T-helper 1 cell treated with Interleukin-12 subunit alpha and Interleukin-12 subunit beta and Interleukin-4 antibody, amounts not matched to agents 30 μg/mL and 1 μg/mL, for 36 hours (primary cell): ENCODE measurements around the gene WDR93.

Source experiments
- H3K27ac Mint-ChIP-seq: one replicate; pipeline ENCODE4 v1.8.0; 2021; ENCODE audit warnings: mild to moderate bottlenecking, mixed read lengths
- H3K27me3 Mint-ChIP-seq: one replicate; pipeline ENCODE4 v1.8.0; 2021; ENCODE audit warnings: low read depth, mixed read lengths
- H3K36me3 Mint-ChIP-seq: one replicate; pipeline ENCODE4 v1.8.0; 2021; ENCODE audit warnings: low read depth, mixed read lengths
- H3K4me1 Mint-ChIP-seq: one replicate; pipeline ENCODE4 v1.8.0; 2021; ENCODE audit warnings: low read depth, mixed read lengths
- H3K4me3 Mint-ChIP-seq: one replicate; pipeline ENCODE4 v1.8.0; 2021; ENCODE audit warnings: mild to moderate bottlenecking, moderate library complexity, mixed read lengths
- H3K9me3 Mint-ChIP-seq: one replicate; pipeline ENCODE4 v1.8.0; 2021; ENCODE audit warnings: mixed read lengths

The WDR93 gene

DNA sequence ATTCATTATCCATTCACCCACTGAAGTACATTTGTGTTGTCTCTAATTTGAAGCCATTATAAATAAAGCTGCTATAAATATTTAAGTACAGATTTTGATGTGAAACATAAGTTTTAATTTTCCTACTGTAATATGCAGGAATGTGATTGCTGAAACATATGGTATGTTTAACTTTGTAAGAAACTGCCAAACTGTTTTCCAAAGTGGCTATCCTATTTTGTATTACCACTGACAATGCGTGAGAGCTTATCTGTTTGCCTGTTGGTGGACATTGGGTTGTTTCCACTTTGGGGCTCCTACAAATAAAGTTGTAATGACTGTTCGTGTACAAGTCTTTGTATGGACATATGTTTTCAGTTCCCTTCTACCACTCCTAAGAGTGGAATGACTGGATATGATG, 2.5 kb downstream of the WDR93 start:
- Mint-ChIP-seq H3K4me3 (no peak overlapping the region), H3K36me3 (peaks cover 3% of the 10 kb centered on the region), H3K27me3 (peaks cover 31% of the 10 kb centered on the region), H3K4me1 (peaks cover 15% of the 10 kb centered on the region), H3K27ac (no peak overlapping the region), H3K9me3 (peaks cover 4% of the 10 kb centered on the region)

DNA sequence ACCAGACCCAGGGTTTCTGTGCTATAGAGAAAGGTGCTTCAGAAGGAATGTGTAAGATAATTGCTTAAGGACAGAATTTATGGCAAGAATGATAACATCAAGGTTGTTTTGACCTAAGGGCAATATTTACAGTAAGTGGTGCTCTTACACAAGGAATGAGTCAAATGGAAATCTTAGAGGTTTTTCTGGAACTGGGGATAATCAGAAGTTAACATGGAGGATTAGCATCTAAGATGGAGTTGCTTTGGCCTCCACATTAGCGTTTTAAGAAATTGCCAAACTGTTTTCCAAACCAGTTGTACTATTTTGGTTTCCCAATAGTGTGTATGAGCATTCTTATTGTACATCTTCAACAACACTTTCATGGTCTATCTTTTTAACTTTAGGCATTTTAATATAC, 3.1 kb downstream of the WDR93 start:
- H3K27me3 Mint-ChIP-seq = peaks cover 31% of the 10 kb centered on the region
- peaks cover 15% of the 10 kb centered on the region for H3K4me1 Mint-ChIP-seq
- H3K27ac Mint-ChIP-seq = no peak overlapping the region
- H3K9me3 Mint-ChIP-seq = peaks cover 4% of the 10 kb centered on the region
- H3K36me3 Mint-ChIP-seq = peaks cover 3% of the 10 kb centered on the region
- no peak overlapping the region for H3K4me3 Mint-ChIP-seq

DNA sequence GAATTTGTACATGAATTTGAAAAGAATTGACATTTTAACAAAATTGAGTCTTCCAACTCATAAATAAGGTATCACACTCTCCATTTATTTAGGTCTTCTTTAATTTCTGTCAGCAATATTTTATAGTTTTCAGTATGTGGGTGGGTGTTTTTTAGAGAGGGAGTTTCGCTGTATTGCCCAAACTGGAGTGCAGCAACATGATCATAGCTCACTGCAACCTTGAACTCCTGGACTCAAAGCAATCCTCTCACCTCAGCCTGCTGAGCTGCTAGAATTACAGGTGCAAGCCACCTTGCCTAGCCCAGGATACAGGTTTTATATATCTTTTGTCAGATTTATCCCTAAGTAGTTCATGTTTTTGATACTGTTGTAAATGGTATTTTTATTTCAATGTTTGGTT, 4.6 kb downstream of the WDR93 start:
- Mint-ChIP-seq H3K27ac (no peak overlapping the region), H3K9me3 (peaks cover 4% of the 10 kb centered on the region), H3K27me3 (peaks cover 43% of the 10 kb centered on the region), H3K36me3 (peaks cover 3% of the 10 kb centered on the region), H3K4me1 (peaks cover 9% of the 10 kb centered on the region), H3K4me3 (no peak overlapping the region)

DNA sequence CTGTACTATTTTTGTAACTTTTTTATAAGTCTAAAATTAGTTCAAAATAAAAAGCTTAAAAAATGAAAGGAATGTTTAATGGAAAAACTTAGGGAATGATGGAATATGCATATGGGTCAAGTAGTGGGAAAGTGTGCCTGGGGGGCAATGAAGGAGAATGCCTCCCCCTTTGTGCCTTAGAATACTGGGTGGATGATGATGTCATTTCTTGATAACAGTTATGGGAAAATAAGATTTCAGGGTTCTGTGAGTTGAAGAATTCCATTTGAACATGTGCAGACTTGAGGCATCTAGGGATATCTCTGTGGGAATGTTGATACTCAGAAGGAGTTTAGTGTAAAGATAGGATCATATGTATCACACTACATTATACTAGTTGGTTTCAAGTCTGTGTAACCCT, 13.8 kb downstream of the WDR93 start:
- Mint-ChIP-seq H3K27me3 (peaks cover 60% of the 10 kb centered on the region), H3K9me3 (no peaks in the 10 kb centered on the region), H3K36me3 (no peaks in the 10 kb centered on the region), H3K4me3 (no peak overlapping the region), H3K4me1 (no peaks in the 10 kb centered on the region), H3K27ac (no peak overlapping the region)

DNA sequence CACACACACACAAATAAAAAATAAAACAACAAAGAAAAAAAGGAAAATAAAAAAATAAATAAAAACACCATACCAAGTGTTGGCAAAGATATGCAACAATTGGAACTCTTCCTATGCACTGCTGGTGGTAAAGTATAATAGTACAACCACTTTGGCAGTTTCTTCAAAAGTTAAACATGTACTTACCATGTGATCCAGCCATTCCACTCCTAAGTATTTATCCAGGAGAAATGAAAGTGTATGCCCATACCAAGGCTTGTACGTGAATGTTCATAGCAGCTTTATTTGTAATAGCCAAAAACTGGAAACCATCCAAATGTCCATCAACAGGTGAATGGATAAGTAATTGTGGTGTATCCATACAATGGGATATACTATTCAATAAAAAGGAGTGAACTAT, 17.0 kb downstream of the WDR93 start:
- H3K4me1 Mint-ChIP-seq = no peaks in the 10 kb centered on the region
- H3K27me3 Mint-ChIP-seq = peaks cover 56% of the 10 kb centered on the region
- H3K27ac Mint-ChIP-seq = no peak overlapping the region
- H3K36me3 Mint-ChIP-seq = no peaks in the 10 kb centered on the region
- H3K4me3 Mint-ChIP-seq = no peak overlapping the region
- no peaks in the 10 kb centered on the region for H3K9me3 Mint-ChIP-seq

DNA sequence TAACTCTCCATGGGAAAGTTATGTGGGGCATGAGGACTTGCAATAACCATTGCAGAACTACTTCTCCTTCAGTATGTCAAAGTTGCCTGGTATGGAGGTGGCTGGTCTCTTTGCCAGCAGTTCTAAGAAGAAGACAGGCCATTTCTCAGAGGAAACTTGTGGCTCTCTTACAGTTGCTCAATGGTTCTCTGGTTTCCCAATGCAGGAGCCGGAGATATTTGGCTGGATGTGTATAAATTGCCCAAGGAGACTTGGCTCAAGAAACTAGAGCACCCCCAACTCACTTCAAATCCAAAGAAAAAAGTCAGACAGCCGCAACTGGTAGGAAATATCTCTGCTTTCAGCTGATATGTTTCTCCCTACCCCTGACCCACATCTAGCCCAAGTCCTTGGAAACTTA, 24.2 kb downstream of the WDR93 start:
- Mint-ChIP-seq H3K4me1 (no peaks in the 10 kb centered on the region), H3K4me3 (no peak overlapping the region), H3K9me3 (no peaks in the 10 kb centered on the region), H3K36me3 (no peaks in the 10 kb centered on the region), H3K27ac (no peak overlapping the region), H3K27me3 (peaks cover 31% of the 10 kb centered on the region)

DNA sequence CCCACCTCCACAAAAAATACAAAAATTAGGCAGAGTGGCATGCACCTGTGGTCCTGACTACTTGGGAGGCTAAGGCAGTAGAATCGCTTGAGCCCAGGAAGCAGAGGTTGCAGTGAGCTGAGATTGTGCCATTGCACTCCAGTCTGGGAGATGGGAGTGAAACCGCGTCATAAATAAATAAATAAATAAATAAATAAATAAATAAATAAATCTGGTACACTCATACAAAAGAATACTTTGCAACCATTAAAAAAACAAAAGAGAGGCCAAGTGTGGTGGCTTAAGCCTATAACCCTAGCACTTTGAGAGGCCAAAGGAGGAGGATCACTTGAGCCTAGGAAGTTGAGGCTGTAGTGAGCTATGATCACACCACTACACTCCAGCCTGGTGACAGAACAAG, 32.4 kb downstream of the WDR93 start:
- Mint-ChIP-seq H3K4me3 (no peak overlapping the region), H3K27me3 (peaks cover 25% of the 10 kb centered on the region), H3K27ac (no peak overlapping the region), H3K9me3 (peaks cover 4% of the 10 kb centered on the region), H3K36me3 (no peaks in the 10 kb centered on the region), H3K4me1 (no peaks in the 10 kb centered on the region)

DNA sequence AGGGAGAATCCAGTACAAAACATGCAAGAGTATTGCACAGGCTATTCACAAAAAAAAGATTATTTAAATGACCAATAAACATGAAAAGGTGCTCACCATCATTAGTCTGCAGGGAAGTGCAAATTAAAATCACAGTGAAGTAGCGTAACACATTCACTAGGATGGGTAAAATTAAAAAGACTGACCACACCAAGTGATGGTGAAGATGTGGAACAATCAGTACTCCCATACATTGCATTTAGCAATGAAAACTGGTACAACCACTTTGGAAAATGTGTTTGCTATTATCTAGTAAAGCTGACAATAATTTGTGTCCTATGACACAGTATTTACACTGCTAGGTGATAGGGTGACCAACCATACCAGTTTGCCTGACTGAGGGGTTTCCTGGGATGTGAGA, 34.0 kb downstream of the WDR93 start:
- no peak overlapping the region for H3K4me3 Mint-ChIP-seq
- no peaks in the 10 kb centered on the region for H3K36me3 Mint-ChIP-seq
- peaks cover 18% of the 10 kb centered on the region for H3K27me3 Mint-ChIP-seq
- no peak overlapping the region for H3K27ac Mint-ChIP-seq
- H3K4me1 Mint-ChIP-seq = no peaks in the 10 kb centered on the region
- H3K9me3 Mint-ChIP-seq = peaks cover 4% of the 10 kb centered on the region

DNA sequence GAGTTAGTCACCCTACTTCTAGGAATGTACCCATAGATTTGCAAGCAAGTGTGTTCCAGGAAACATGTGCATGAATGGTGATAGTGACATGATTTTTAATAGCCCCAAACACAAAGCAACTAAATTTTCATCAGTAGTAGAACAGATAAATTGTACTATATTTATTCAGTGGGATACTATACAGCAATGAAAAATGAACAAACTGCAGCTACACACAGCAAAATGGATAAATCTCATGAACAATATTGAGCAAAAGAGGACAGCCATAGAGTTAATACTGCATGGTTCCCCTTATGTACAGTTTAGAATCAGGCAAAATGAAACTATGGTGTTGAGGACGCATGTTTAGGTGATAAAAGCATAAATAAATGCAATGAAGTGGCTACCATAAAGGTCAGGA, 34.5 kb downstream of the WDR93 start:
- Mint-ChIP-seq H3K4me1 (no peaks in the 10 kb centered on the region), H3K27me3 (peaks cover 18% of the 10 kb centered on the region), H3K9me3 (peaks cover 4% of the 10 kb centered on the region), H3K27ac (no peak overlapping the region), H3K4me3 (no peak overlapping the region), H3K36me3 (no peaks in the 10 kb centered on the region)

DNA sequence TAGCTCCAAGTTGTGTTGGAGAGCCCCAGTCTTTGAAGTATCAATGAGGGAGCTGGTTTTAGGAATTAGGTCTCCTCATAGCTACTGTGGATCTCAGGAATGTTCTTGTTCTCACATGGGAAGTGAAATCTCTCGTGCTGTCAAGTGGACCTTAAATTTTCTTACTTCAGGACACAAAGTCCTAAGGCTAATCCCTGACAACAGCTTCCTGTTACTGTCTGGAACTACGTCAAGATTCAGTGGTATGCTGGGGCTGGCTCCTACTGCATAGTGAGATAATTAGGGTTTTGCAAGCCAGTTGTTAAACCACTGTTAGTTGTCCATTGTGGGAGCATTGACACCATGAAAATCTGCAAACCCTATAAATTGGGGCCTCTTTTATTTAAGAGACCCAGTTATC, 37.6 kb downstream of the WDR93 start:
- Mint-ChIP-seq H3K4me3 (no peak overlapping the region), H3K9me3 (peaks cover 4% of the 10 kb centered on the region), H3K4me1 (no peaks in the 10 kb centered on the region), H3K36me3 (no peaks in the 10 kb centered on the region), H3K27ac (no peak overlapping the region), H3K27me3 (peaks cover 7% of the 10 kb centered on the region)

DNA sequence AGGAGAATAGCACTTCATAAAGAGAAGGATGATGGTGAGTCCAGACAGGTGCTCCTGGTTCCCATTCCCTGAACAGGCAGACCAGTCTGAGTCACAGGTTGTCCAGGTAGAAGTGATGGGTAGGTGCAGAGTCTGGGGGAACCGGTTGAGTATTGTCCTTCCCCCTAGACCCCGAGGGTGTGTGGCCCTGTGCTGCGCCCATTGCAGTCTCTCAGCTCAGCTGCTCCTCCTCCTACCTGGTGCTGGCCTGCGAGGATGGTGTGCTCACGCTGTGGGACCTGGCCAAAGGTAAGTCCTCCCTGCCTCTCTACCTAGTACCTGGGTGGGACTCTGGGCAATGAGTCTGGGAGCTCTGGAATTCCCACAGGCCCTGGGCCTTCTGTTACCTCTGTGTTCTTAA, 40.7 kb downstream of the WDR93 start:
- Mint-ChIP-seq H3K4me3 (no peak overlapping the region), H3K4me1 (no peaks in the 10 kb centered on the region), H3K36me3 (no peaks in the 10 kb centered on the region), H3K27me3 (peaks cover 23% of the 10 kb centered on the region), H3K9me3 (no peaks in the 10 kb centered on the region), H3K27ac (no peak overlapping the region)

DNA sequence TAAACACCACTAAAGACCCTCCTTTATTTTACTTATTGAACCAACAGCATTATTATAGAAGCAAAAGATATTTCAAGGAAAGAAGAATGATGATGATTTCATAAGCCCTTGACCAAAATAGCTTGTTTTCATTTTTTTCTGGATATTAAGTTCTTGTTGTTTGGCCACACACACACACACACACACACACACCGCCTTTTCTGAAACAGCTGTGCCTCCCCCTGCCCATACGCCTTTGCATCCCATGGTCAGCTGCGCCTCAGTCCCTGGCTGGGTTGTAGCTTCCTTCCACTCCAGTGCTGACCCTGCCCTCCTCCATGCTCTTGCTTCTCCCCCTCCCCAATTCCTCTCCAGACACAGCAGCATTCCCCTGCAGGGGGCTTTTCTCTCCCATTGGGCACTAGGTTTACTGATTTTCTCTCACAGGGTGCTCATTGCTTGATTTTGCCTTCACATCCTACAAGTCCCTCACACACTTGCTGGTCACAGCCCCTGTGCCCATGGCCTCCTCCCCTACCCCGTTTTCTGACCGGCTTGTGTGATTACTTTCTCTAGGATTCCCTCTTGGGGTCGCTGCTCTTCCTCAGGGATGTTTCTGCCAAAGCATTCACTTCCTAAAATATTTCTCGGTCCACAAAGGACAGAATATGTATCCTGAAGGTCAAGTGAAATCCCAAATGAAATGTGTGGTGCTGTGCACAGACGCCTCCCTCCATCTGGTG, 42.0 kb downstream of the WDR93 start:
- peaks cover 20% of the 10 kb centered on the region for H3K27me3 Mint-ChIP-seq
- H3K4me1 Mint-ChIP-seq = no peaks in the 10 kb centered on the region
- no peaks in the 10 kb centered on the region for H3K9me3 Mint-ChIP-seq
- H3K27ac Mint-ChIP-seq = no peak overlapping the region
- H3K36me3 Mint-ChIP-seq = no peaks in the 10 kb centered on the region
- no peak overlapping the region for H3K4me3 Mint-ChIP-seq

DNA sequence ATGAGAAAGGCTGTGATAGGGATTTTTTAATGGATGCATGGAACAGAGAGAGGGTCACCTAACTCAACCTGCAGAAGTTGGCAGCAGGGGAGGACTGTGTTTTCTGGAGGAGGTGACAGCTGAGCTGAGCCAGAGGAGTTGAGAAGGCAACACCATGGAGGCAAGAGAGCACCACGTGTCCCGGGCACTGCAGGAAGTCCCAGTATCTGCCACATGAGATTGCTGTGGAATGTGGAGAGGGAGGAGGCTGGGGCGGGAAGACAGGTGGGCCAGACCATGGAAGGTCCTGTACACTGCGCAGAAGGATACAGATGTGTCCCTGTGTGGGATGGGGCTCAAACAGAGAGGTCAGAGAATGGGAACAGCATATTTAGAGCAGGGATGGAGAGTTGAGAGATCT, 45.2 kb downstream of the WDR93 start:
- no peak overlapping the region for H3K4me3 Mint-ChIP-seq
- H3K27me3 Mint-ChIP-seq = peaks cover 20% of the 10 kb centered on the region
- H3K4me1 Mint-ChIP-seq = no peaks in the 10 kb centered on the region
- no peaks in the 10 kb centered on the region for H3K36me3 Mint-ChIP-seq
- no peaks in the 10 kb centered on the region for H3K9me3 Mint-ChIP-seq
- H3K27ac Mint-ChIP-seq = no peak overlapping the region

DNA sequence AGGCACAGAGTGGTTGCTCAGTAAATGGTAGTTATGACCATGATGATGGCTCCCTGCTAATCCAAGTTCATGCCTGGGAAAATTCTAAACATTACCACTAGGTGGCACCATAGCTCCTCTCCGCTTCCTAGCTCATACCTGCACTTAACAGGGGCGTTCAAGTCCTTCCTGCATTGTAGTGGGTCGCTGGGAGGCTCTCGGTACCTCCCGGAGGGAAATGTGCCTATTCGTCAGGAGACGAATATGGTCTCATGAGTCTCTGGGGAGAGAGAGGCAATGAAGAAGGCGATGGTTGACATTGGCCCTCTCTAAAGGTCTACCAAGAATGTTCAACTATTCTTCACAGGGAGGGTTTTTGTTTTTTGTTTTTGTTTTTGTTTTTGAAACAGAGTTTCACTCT, 49.5 kb downstream of the WDR93 start:
- H3K4me3 Mint-ChIP-seq = no peak overlapping the region
- no peaks in the 10 kb centered on the region for H3K9me3 Mint-ChIP-seq
- H3K27ac Mint-ChIP-seq = no peak overlapping the region
- no peaks in the 10 kb centered on the region for H3K4me1 Mint-ChIP-seq
- peaks cover 9% of the 10 kb centered on the region for H3K27me3 Mint-ChIP-seq
- no peaks in the 10 kb centered on the region for H3K36me3 Mint-ChIP-seq

DNA sequence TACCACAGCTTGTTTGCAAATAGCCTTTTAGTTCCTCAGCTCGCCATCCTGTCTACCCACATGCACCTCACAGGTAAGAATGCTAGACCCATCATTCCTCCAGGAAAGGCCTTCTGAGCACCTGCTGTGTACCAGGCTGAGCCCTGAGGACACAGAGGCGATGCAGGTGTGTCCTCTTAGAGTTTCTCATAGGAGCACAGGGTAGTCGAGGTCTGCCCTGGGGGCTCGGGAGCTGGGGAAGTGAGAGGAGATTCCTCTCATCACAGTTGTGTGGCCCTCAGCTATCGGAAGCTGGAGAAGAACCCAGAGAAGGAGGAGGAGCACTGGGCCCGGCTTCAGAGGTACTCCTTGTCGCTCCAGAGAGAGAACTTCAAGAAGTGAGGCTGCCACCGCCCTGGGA, 52.4 kb downstream of the WDR93 start:
- Mint-ChIP-seq H3K36me3 (no peaks in the 10 kb centered on the region), H3K4me3 (no peak overlapping the region), H3K27ac (no peak overlapping the region), H3K27me3 (no peaks in the 10 kb centered on the region), H3K9me3 (no peaks in the 10 kb centered on the region), H3K4me1 (no peaks in the 10 kb centered on the region)

DNA sequence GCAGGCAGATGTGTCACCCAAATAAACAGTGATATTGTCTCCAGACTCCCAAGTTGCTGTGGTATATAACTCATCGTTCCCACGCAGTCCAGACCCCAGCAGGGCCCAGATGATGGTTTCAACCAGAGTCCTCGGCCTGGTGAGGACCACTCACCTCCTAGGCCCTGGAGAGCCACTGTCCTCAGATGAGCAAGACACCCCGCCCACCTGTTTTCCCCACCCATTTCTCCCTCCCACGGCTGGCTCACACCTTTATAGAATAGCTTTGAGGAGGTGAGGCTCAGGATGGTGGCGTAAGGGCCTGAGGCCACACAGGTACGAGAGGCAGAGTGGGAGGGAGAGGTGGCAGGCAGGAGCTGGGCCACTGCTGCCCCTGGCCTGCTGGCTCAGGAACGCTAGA, 53.0 kb downstream of the WDR93 start:
- H3K27me3 Mint-ChIP-seq = peaks cover 3% of the 10 kb centered on the region
- no peak overlapping the region for H3K4me3 Mint-ChIP-seq
- no peaks in the 10 kb centered on the region for H3K9me3 Mint-ChIP-seq
- no peak overlapping the region for H3K27ac Mint-ChIP-seq
- H3K4me1 Mint-ChIP-seq = no peaks in the 10 kb centered on the region
- no peaks in the 10 kb centered on the region for H3K36me3 Mint-ChIP-seq
